Sigmoid colon (tissue), 4 donors: ENCODE data around the gene ZNF630.

Experiments used
- CTCF ChIP-seq, 4 experiments: fragments of 450-650 bp in 3 of 4; fragments of 200-600 bp in 1 of 4; IDR thresholded peaks; one replicate each; pipeline ENCODE4 v1.5.1; 2016 to 2019; ENCODE audit warnings: antibody characterized with exemption in 4 of 4, mild to moderate bottlenecking in 3 of 4, moderate library complexity in 2 of 4
- EP300 ChIP-seq, 4 donors: sonication (generic); formaldehyde crosslinking; IDR thresholded peaks; one replicate each; pipeline ENCODE4 v1.6.1; 2017; ENCODE audit warnings: antibody characterized with exemption in 4 of 4
- POLR2AphosphoS5 ChIP-seq, 4 donors: sonication (generic); formaldehyde crosslinking; IDR thresholded peaks; one replicate each; pipeline ENCODE4 v1.6.1; 2017; ENCODE audit warnings: antibody characterized with exemption in 4 of 4

GRCh38 chrX:48101443-48101842 lies 30.0 kb upstream of the ZNF630 start:
- no peak for TF ChIP-seq EP300 (IDR thresholded peaks at IDR 0.05)
- TF ChIP-seq CTCF (IDR thresholded peaks at IDR 0.05) = no peak
- TF ChIP-seq POLR2AphosphoS5 (IDR thresholded peaks at IDR 0.05) = no peak
